HepG2 (cell line): ENCODE data around the gene GYPA. TPM values are rescaled to one million over a fixed set of nuclear protein-coding genes. Genes with fewer than 3 reads are reported as not detected.
"Not testable (repeated sequence)": the region's sequence is repeated elsewhere in the genome, so short reads cannot be mapped to it uniquely, and the experiment has no call there.

Experiments
- ATAC-seq: fragments of 200-7000 bp; cut with Tn5 transposase; 3 replicates; pipeline ENCODE4 v1.9.1; 2020; ENCODE audit warnings: mild to moderate bottlenecking, moderate library complexity
- BruUV-seq: library from RNA; stranded (reverse); fragments of 400-500 nt; replicated peaks from 2 replicates; lab custom pipeline; 2021; lab: Mats Ljungman, UMichigan
- CTCF ChIA-PET: fragments of 300-600 bp; formaldehyde crosslinking; extraction: SDS; loops from one replicate; lab custom pipeline; 2021; ENCODE audit warnings: low total read pairs, inconsistent platforms, low intra/inter-chr PET ratio; lab: Yijun Ruan, JAX
- POLR2A ChIA-PET: fragments of 350-600 bp; sonication (Branson Sonifier 250); formaldehyde crosslinking; loops from one replicate; lab custom pipeline; 2020; ENCODE audit warnings: antibody characterized with exemption, inconsistent platforms; lab: Yijun Ruan, JAX
- DNase-seq: peaks from one replicate; pipeline ENCODE4 v3.0.0-alpha.2; 2015; ENCODE audit warnings: low spot score
- FAIRE-seq: peaks from 3 replicates; lab custom pipeline; 2011; peaks lifted over from hg19 to GRCh38; lab: Jason Lieb, UNC
- H2AFZ ChIP-seq: one replicate; pipeline ENCODE4 v1.6.1; 2011; ENCODE audit warnings: low read length, inconsistent platforms
- H3K27ac ChIP-seq: fragments of 300-600 bp; 3 replicates; pipeline ENCODE4 v1.8.0; 2011; ENCODE audit warnings: mixed run types, mild to moderate bottlenecking, mixed read lengths, low read length, inconsistent platforms; ENCODE audit not compliant: insufficient read depth; ENCODE audit errors: extremely low read length
- H3K27me3 ChIP-seq, 2 experiments: fragments of 200-600 bp in 1 of 2; 2 replicates in 1 of 2; 3 replicates in 1 of 2; pipeline versions ENCODE4 v1.6.0 to v1.8.0; 2011; ENCODE audit warnings: low read length in 2 of 2, mild to moderate bottlenecking in 2 of 2, moderate library complexity in 2 of 2, inconsistent platforms in 1 of 2; ENCODE audit not compliant: insufficient read depth in 2 of 2, control insufficient read depth in 1 of 2
- H3K36me3 ChIP-seq, 2 experiments: fragments of 200-600 bp in 1 of 2; replicated peaks in 1 of 2; 2 replicates in 1 of 2; 3 replicates in 1 of 2; pipeline versions ENCODE4 v1.5.1 to v1.8.0; 2011; ENCODE audit warnings: low read length in 2 of 2, inconsistent platforms in 1 of 2; ENCODE audit not compliant: insufficient read depth in 2 of 2, control insufficient read depth in 1 of 2
- H3K4me1 ChIP-seq: 2 replicates; pipeline ENCODE4 v1.5.1; 2012; ENCODE audit warnings: low read length, inconsistent platforms; ENCODE audit not compliant: insufficient read depth
- H3K4me2 ChIP-seq: 2 replicates; pipeline ENCODE4 v1.6.0; 2011; ENCODE audit warnings: low read depth, low read length, inconsistent platforms
- H3K4me3 ChIP-seq, 3 experiments: fragments of 200-600 bp in 1 of 3; sonication (generic), shearing (Covaris generic) in 1 of 3; replicated peaks in 1 of 3; 2 replicates each; pipeline ENCODE4 v1.5.1; 2011 to 2016; ENCODE audit warnings: low read length in 3 of 3, inconsistent platforms in 2 of 3, low read depth in 2 of 3, mild to moderate bottlenecking in 2 of 3, control low read depth in 1 of 3, mixed read lengths in 1 of 3; ENCODE audit not compliant: insufficient read depth in 1 of 3
- H3K79me2 ChIP-seq: one replicate; pipeline ENCODE4 v1.6.1; 2011; ENCODE audit warnings: low read length, inconsistent platforms; ENCODE audit not compliant: insufficient read depth
- H3K9ac ChIP-seq: 2 replicates; pipeline ENCODE4 v1.6.0; 2011; ENCODE audit warnings: mild to moderate bottlenecking, low read depth, low read length, inconsistent platforms; ENCODE audit not compliant: insufficient read depth
- H3K9me3 ChIP-seq: 2 replicates; pipeline ENCODE4 v1.5.1; 2012; ENCODE audit warnings: mild to moderate bottlenecking, low read length
- H4K20me1 ChIP-seq: 2 replicates; pipeline ENCODE4 v1.6.0; 2011; ENCODE audit warnings: inconsistent platforms, mild to moderate bottlenecking, low read length, moderate library complexity; ENCODE audit not compliant: insufficient read depth
- CENPT ChIP-seq: sonication (generic); formaldehyde crosslinking; IDR thresholded peaks from 2 replicates; pipeline ENCODE4 v1.8.0; 2022; ENCODE audit warnings: low read depth, mild to moderate bottlenecking, moderate library complexity, missing genetic modification reagents
- CTCF ChIP-seq: sonication (generic); formaldehyde crosslinking; IDR thresholded peaks from 2 replicates; pipeline ENCODE4 v1.5.0; 2020; ENCODE audit warnings: mild to moderate bottlenecking, missing genetic modification reagents, moderate library complexity
- NFRKB ChIP-seq: fragments of 450-650 bp; IDR thresholded peaks from 2 replicates; pipeline ENCODE4 v1.6.1; 2017
- SAFB2 ChIP-seq: sonication (generic); formaldehyde crosslinking; IDR thresholded peaks from 2 replicates; pipeline ENCODE4 v1.5.1; 2020; ENCODE audit warnings: missing genetic modification reagents, low read depth, mild to moderate bottlenecking, borderline replicate concordance
- SP1 ChIP-seq, 2 experiments: fragments of 450-650 bp in 1 of 2; sonication (generic) in 1 of 2; formaldehyde crosslinking in 1 of 2; IDR thresholded peaks; 2 replicates each; pipeline versions ENCODE4 v1.4.0 to v1.6.1; 2016 to 2020; ENCODE audit warnings: missing genetic modification reagents in 1 of 2
- STAG1 ChIP-seq: sonication (generic); formaldehyde crosslinking; IDR thresholded peaks from 2 replicates; pipeline ENCODE4 v1.4.0; 2020; ENCODE audit warnings: missing genetic modification reagents
- TRIM22 ChIP-seq: fragments of 450-650 bp; IDR thresholded peaks from 2 replicates; pipeline ENCODE4 v1.6.1; 2017
- ZNF251 ChIP-seq: sonication (generic); formaldehyde crosslinking; IDR thresholded peaks from 2 replicates; pipeline ENCODE4 v1.9.0; 2021; ENCODE audit warnings: mild to moderate bottlenecking, missing genetic modification reagents
- ZNF333 ChIP-seq: sonication (generic); formaldehyde crosslinking; IDR thresholded peaks from 2 replicates; pipeline ENCODE4 v1.4.0; 2020; ENCODE audit warnings: mild to moderate bottlenecking, missing genetic modification reagents, borderline replicate concordance
- ZNF350 ChIP-seq: sonication (generic); formaldehyde crosslinking; IDR thresholded peaks from 2 replicates; pipeline ENCODE4 v1.4.0; 2020; ENCODE audit warnings: mild to moderate bottlenecking, low read depth, missing genetic modification reagents, borderline replicate concordance
- ZNF382 ChIP-seq: sonication (generic); formaldehyde crosslinking; IDR thresholded peaks from 2 replicates; pipeline ENCODE4 v1.5.0; 2020; ENCODE audit warnings: missing genetic modification reagents, mild to moderate bottlenecking, borderline replicate concordance
- WGBS: methylation state at CpG from one replicate; pipeline ENCODE4 v1.1.6; 2017; ENCODE audit warnings: low lambda C conversion rate; 5-methylcytosine and 5-hydroxymethylcytosine counted together
- in situ Hi-C: cut with HindIII; loops from 2 replicates; pipeline ENCODE4 v1.10.0; 2017; ENCODE audit warnings: low pct_unique_long_range_greater_than_20kb; ENCODE audit not compliant: extremely low pct_ligation_motif_present
- intact Hi-C: fragments of 100-400 bp; cut with micrococcal nuclease; formaldehyde crosslinking; loops from one replicate; pipeline ENCODE4 v1.10.0; 2022; ENCODE audit not compliant: unreplicated experiment
- polyA plus RNA-seq, 8 experiments: library from polyadenylated mRNA; depleted of rRNA in 3 of 8; stranded (reverse) in 7 of 8; unstranded in 1 of 8; fragments of >200 nt; fragmentation: Illumina TruSeq in 4 of 8; extraction: Trizol in 4 of 8; gene quantifications; 2 replicates each; pipeline versions ENCODE4 v1.2.1 to v1.2.3, GENCODE V29; 2011 to 2016; ENCODE audit warnings: low read depth in 4 of 8, missing spikeins in 1 of 8, mixed read lengths in 1 of 8; ENCODE audit not compliant: insufficient read depth in 1 of 8
- total RNA-seq, 5 experiments: library from RNA; depleted of rRNA; stranded (reverse); fragments of >200 nt; fragmentation: Illumina TruSeq; extraction: Trizol; gene quantifications; 2 replicates each; pipeline ENCODE4 v1.2.3, GENCODE V29; 2016; ENCODE audit warnings: low read depth in 1 of 5
- TF ChIP-seq, protein P1 (sequence below): sonication (generic); formaldehyde crosslinking; IDR thresholded peaks from 2 replicates; pipeline ENCODE4 v1.4.0; 2020; ENCODE audit warnings: mild to moderate bottlenecking, missing genetic modification reagents

Gene GYPA
- total and polyA plus RNA-seq, 2 of the 13 experiments (the other 11 are each of a cell fraction or from before 2014, with no cell fraction given), result not detected

DNA sequence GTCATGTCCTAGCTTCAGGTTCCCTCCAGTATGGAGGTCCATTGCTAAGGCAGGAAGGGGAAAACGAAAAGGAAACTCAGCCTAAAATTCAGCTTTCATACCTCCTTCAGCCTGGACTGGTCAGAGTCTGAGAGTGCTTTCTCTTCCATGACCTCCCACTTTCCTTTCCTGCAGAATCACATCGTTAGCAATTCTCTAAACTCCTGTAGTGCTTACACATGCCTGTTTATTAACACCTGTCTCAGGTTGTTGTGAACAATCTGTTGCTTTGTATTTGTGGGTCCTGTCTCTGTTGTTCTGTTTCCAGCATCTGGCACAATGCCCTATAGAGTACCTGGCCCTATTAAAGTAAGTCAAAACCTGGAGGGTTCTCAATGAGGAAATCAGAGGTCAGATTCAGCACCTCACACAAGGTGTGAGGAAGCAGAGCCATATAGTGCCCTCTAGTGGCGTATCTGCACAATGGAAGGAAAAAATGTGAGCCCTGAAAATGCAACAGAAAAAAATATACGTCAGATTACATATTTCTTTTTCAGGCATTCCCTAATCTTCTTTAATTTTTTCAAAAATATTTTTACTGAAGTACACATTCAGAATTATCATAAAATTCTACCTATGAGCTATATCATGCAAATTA is 2.3 kb upstream of the GYPA start:
- H2AFZ ChIP-seq, H3K79me2 ChIP-seq: not testable (repeated sequence)
- peak; percentile 64 for TF ChIP-seq CTCF (CRISPR knock-in tag)
- TF ChIP-seq STAG1 (CRISPR knock-in tag), result 0 out of 2 replicates have a peak, but pooled peaks have one; percentile 13
- TF ChIP-seq, all 625 proteins: peak for 2; not testable (repeated sequence) for 623
- DNase-seq (peak; percentile 6), ATAC-seq (peak; percentile 82)
- H3K9me3 ChIP-seq, BruUV-seq, intact Hi-C loops, H3K27me3 ChIP-seq, in situ Hi-C loops, H3K4me1 ChIP-seq, FAIRE-seq, H3K4me2 ChIP-seq, H4K20me1 ChIP-seq, POLR2A ChIA-PET, H3K27ac ChIP-seq, H3K9ac ChIP-seq, H3K4me3 ChIP-seq, H3K36me3 ChIP-seq: not testable (repeated sequence)
- CTCF ChIA-PET, result interaction anchor here (1.3 kb wide), 1 partner anchor 584 kb away, joined by 3 read pairs; no protein-coding TSS in a partner anchor
- whole genome bisulfite sequencing, result 22% methylated on average over 4 of the region's 4 CpGs

- Histone ChIP-seq H3K9me3 (no peaks in the 10 kb centered on the region), H3K27me3 (no peaks in the 10 kb centered on the region; a peak in 1 of 5 replicates), H3K4me1 (no peaks in the 10 kb centered on the region), H2AFZ (no peak overlapping the region), H3K36me3 (no peaks in the 10 kb centered on the region), H3K27ac (no peak overlapping the region), H3K9ac (no peak overlapping the region), H3K4me2 (no peak overlapping the region), H3K79me2 (no peaks in the 10 kb centered on the region), H4K20me1 (no peaks in the 10 kb centered on the region), H3K4me3 (no peak overlapping the region)
- ChIA-PET POLR2A (no interaction called here), CTCF (no interaction called here)
- whole genome bisulfite sequencing, result 2% methylated on average over 2 of the region's 2 CpGs
- in situ Hi-C loops (no loop called here), intact Hi-C loops (no loop called here)
- ATAC-seq, result no peak
- no peak for FAIRE-seq
- no peak for DNase-seq
- no TSS peak for BruUV-seq
- TF ChIP-seq TRIM22 (no peak), ZNF333 (CRISPR knock-in tag) (no peak), ZNF350 (no peak), CENPT (CRISPR knock-in tag) (no peak), SP1 (IDR thresholded peaks at IDR 0.05) (no peak), SP1 (CRISPR knock-in tag; IDR thresholded peaks at IDR 0.05) (no peak), ZNF382 (no peak), ZNF251 (CRISPR knock-in tag) (no peak), SAFB2 (CRISPR knock-in tag) (no peak), NFRKB (no peak)
- TF ChIP-seq, protein P1, sequence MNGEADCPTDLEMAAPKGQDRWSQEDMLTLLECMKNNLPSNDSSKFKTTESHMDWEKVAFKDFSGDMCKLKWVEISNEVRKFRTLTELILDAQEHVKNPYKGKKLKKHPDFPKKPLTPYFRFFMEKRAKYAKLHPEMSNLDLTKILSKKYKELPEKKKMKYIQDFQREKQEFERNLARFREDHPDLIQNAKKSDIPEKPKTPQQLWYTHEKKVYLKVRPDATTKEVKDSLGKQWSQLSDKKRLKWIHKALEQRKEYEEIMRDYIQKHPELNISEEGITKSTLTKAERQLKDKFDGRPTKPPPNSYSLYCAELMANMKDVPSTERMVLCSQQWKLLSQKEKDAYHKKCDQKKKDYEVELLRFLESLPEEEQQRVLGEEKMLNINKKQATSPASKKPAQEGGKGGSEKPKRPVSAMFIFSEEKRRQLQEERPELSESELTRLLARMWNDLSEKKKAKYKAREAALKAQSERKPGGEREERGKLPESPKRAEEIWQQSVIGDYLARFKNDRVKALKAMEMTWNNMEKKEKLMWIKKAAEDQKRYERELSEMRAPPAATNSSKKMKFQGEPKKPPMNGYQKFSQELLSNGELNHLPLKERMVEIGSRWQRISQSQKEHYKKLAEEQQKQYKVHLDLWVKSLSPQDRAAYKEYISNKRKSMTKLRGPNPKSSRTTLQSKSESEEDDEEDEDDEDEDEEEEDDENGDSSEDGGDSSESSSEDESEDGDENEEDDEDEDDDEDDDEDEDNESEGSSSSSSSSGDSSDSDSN (CRISPR knock-in tag), result no peak
Measured at GRCh38 chr4:144141493-144141892, 975 bp upstream of the GYPA start.
